Measurements from ENCODE around the gene WTAP.

- TF ChIP-seq CTCF (IDR thresholded peaks at IDR 0.05) (no peak), POLR2A (IDR thresholded peaks at IDR 0.05) (no peak)
Measured at GRCh38 chr6:159754959-159755914, 27.9 kb downstream of the WTAP start.
